ENCODE results near the gene ZNF236.

Gene ZNF236

DNA sequence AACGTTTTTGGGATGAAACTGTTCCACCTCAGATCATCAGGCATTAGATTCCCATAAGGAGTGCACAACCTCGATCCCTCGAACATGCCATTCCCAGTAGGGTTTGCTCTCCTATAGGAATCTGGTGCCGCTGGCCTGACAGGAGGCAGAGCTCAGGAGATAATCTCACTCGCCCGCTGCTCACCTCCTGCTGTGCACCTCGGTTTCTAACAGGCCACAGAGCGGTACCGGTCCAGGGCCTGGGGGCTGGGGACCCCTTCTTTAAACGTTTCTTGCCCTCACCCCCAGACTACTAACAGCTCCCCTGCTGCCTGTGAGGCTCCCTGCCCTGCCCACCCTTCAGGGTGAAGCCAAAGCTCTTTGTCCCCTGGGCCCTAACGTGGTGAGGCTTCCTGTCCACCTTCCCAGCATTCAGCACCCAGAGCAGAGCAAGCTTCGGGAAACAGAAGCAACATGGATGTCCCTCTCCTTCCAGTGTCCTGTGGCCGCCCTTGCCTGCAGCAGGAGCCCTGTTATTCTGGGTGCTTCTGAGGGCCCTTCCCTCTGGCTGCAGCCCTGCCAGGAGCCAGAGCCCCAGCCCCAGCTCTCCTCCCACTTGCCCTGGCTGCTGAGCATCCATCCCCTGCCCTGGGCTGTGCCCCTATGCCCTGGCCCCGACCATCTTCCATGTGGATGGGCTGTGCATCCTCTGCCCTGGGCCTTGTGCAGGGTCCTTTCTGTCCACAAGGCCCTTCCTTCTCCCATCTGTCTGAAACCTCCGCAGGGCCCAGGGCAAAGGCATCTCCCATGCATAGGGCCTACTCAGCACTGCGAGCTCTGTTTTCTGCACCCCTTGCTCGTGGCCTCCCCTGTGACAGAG, 170.1 kb downstream of the ZNF236 start:
- TF ChIP-seq, protein P1, sequence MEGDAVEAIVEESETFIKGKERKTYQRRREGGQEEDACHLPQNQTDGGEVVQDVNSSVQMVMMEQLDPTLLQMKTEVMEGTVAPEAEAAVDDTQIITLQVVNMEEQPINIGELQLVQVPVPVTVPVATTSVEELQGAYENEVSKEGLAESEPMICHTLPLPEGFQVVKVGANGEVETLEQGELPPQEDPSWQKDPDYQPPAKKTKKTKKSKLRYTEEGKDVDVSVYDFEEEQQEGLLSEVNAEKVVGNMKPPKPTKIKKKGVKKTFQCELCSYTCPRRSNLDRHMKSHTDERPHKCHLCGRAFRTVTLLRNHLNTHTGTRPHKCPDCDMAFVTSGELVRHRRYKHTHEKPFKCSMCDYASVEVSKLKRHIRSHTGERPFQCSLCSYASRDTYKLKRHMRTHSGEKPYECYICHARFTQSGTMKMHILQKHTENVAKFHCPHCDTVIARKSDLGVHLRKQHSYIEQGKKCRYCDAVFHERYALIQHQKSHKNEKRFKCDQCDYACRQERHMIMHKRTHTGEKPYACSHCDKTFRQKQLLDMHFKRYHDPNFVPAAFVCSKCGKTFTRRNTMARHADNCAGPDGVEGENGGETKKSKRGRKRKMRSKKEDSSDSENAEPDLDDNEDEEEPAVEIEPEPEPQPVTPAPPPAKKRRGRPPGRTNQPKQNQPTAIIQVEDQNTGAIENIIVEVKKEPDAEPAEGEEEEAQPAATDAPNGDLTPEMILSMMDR (IDR thresholded peaks at IDR 0.05; ENCODE audit: borderline replicate concordance, control extremely low read depth, extremely low read depth, insufficient read depth, missing control alignments) = no peak
- no peak for DNase-seq (ENCODE audit: low spot score)
- in situ Hi-C loops (cut with MboI; ENCODE audit: low sequenced_read_pairs, unreplicated experiment) = loop anchor here (10.0 to 25.0 kb wide), 2 partner anchors 222 to 670 kb away; no protein-coding TSS in a partner anchor

DNA sequence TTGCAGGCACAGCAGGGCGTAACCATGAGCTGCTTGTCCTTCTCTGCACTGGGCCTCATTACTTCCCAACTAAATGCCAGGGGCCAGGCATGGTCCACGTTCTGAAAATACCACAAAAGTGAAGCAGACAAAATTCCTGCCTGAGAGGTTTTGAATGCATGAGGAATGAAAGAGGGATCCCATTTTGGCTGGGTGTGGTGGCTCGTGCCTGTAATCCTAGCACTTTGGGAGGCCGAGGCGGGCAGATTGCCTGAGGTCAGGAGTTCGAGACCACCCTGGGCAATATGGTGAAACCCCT, 170.7 kb downstream of the ZNF236 start:
- no peak for DNase-seq (ENCODE audit: low spot score)
- in situ Hi-C loops (cut with MboI; ENCODE audit: low sequenced_read_pairs, unreplicated experiment) = loop anchor here (10.0 to 25.0 kb wide), 2 partner anchors 222 to 669 kb away; no protein-coding TSS in a partner anchor
- TF ChIP-seq, protein P1 (IDR thresholded peaks at IDR 0.05; ENCODE audit: borderline replicate concordance, control extremely low read depth, extremely low read depth, insufficient read depth, missing control alignments) = no peak

- no peak for DNase-seq (ENCODE audit: low spot score)
- TF ChIP-seq, protein P1 (IDR thresholded peaks at IDR 0.05; ENCODE audit: borderline replicate concordance, control extremely low read depth, extremely low read depth, insufficient read depth, missing control alignments) = no peak
- in situ Hi-C loops (cut with MboI; ENCODE audit: low sequenced_read_pairs, unreplicated experiment) = loop anchor here (10.0 to 25.0 kb wide), 2 partner anchors 221 to 669 kb away; no protein-coding TSS in a partner anchor
Measured at GRCh38 chr18:76993573-76993972, 171.2 kb downstream of the ZNF236 start.

- in situ Hi-C loops (cut with MboI; ENCODE audit: low sequenced_read_pairs, unreplicated experiment) = loop anchor here (10.0 to 25.0 kb wide), 2 partner anchors 221 to 668 kb away; no protein-coding TSS in a partner anchor
- no peak for DNase-seq (ENCODE audit: low spot score)
Measured at GRCh38 chr18:76994086-76994654, 171.8 kb downstream of the ZNF236 start.

DNA sequence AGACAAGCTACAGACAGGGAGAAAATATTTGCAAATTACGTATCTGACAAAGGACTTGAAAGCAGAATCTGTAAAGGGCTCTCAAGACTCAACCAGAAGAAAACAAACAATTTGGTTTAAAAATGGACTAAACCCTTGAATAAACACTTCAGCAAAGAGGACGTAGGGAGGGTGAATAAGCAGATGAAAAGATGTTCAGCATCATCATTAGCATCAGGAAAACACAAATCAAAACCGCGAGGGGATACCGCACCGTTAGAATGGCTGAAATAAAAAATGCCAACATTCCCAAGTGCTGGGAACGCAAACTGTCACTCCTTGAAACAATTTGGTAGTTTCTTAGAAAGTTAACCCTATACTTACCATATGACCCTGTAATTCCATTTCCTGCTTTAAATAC, 173.5 kb downstream of the ZNF236 start:
- in situ Hi-C loops (cut with MboI; ENCODE audit: low sequenced_read_pairs, unreplicated experiment) = loop anchor here (10.0 to 25.0 kb wide), 2 partner anchors 219 to 666 kb away; no protein-coding TSS in a partner anchor

More at GRCh38 chr18:76994086-76994654, 171.8 kb downstream of the ZNF236 start:
- TF ChIP-seq, protein P1 (IDR thresholded peaks at IDR 0.05; ENCODE audit: borderline replicate concordance, control extremely low read depth, extremely low read depth, insufficient read depth, missing control alignments) = no peak

GRCh38 chr18:76996429-76996828, 174.1 kb downstream of the ZNF236 start:
- DNase-seq (ENCODE audit: low spot score) = no peak
- TF ChIP-seq, protein P1 (IDR thresholded peaks at IDR 0.05; ENCODE audit: borderline replicate concordance, control extremely low read depth, extremely low read depth, insufficient read depth, missing control alignments) = no peak
- in situ Hi-C loops (cut with MboI; ENCODE audit: low sequenced_read_pairs, unreplicated experiment) = loop anchor here (10.0 to 25.0 kb wide), 2 partner anchors 218 to 666 kb away; no protein-coding TSS in a partner anchor

More for the DNA sequence above, 173.5 kb downstream of the ZNF236 start:
- no peak for DNase-seq (ENCODE audit: low spot score)
- TF ChIP-seq, protein P1 (IDR thresholded peaks at IDR 0.05; ENCODE audit: borderline replicate concordance, control extremely low read depth, extremely low read depth, insufficient read depth, missing control alignments) = no peak

Measured in GM13976 (cell line).